GM12892 (cell line): ENCODE data around the gene DEFB131B.

Experiments used
- DNase-seq: peaks from one replicate; pipeline ENCODE4 v3.0.0; 2011; ENCODE audit not compliant: insufficient read length
- FAIRE-seq: peaks from 2 replicates; lab custom pipeline; 2011; peaks lifted over from hg19 to GRCh38; lab: Jason Lieb, UNC
- POLR2A ChIP-seq: IDR thresholded peaks from 2 replicates; pipeline ENCODE4 v1.6.1; 2011; ENCODE audit warnings: low read depth, low read length, control low read depth
- POLR2AphosphoS5 ChIP-seq: IDR thresholded peaks from 2 replicates; pipeline ENCODE4 v1.6.1; 2011; ENCODE audit warnings: low read depth, low read length, control low read depth
- TAF1 ChIP-seq: IDR thresholded peaks from 2 replicates; pipeline ENCODE4 v1.6.1; 2011; ENCODE audit warnings: low read depth, mild to moderate bottlenecking, control low read depth, low read length, borderline replicate concordance

The DEFB131B gene

DNA sequence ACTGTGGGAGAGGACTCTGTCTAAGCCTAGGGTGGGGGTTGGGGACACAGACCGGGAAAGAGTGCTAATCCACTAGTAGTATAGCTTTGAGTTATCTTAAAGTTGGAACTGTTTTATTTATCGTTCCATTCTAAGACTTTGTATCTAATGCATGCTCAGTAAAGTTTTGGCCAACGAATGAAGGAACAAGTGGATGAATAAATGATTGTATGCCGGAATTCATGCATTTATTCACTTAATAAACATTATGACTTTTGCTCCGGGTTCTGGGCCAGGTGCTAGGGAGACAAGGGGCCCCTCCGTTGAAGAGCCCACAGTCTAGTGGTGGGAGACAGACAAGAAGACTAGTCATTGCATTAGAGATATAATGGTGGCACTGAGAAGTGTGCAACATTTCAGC is 51.2 kb downstream of the DEFB131B start:
- DNase-seq = no peak
- no peak for TF ChIP-seq TAF1
- no peak for TF ChIP-seq POLR2A
- TF ChIP-seq POLR2AphosphoS5 = no peak
- FAIRE-seq = no peak

- TF ChIP-seq POLR2A (no peak), POLR2AphosphoS5 (no peak), TAF1 (no peak)
- FAIRE-seq (peak; percentile 53), DNase-seq (no peak)
These were observed 52.4 kb downstream of the DEFB131B start for GRCh38 chr11:71930556-71931244.

GRCh38 chr11:71931245-71931602 is 53.0 kb downstream of the DEFB131B start:
- DNase-seq (no peak), FAIRE-seq (no peak)

GRCh38 chr11:71933141-71933933 is 55.1 kb downstream of the DEFB131B start:
- DNase-seq (no peak), FAIRE-seq (no peak)
- TF ChIP-seq POLR2A = no peak
- TF ChIP-seq TAF1 = no peak
- TF ChIP-seq POLR2AphosphoS5 = no peak

More at GRCh38 chr11:71931245-71931602, 53.0 kb downstream of the DEFB131B start:
- TF ChIP-seq POLR2A (no peak), TAF1 (no peak), POLR2AphosphoS5 (no peak)
